ENCODE data around the gene SLU7.

SLU7 gene

DNA sequence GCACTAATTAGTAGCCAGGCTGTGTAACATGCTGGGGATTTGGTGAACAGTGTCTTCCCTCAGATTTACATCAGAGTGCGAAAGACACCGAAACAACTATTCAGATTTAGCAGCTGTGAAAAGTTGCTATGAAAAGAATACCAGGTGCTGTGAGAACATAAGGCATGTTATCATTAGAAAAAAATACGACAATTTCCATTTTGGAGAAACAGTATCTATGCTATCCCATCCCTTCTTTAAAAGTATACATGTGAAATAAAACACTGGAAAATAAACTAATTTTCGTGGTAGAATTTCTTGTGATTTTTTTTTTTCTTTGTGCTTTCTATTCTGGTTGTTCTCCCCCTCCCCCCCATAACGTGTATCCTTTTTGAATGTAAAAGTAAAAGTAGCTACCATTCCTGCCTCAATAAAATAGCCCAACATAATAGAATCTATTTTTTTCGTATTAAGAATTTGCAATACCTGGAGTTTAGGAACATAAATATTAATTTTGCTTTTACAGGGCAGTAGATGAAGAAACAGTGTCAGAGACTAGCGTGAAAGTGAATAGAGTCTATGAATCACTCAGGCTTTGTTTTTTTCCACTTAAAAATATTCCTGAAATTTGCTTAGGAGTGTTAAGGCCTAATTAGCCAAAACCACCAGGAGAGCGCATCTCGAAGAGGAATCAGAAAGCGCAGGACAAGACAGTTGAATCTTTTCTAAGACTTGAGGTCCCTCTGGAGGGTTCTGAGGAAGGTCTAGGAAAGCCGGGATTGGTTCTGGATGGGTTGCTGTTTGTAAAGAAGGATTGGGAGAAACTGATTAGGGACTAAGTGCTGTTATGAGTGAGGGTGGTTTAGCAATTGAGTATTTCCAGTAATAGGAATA lies 813 bp upstream of the SLU7 start:
- DNase-seq (ENCODE audit: low read depth in 3 of 3): no peak

DNA sequence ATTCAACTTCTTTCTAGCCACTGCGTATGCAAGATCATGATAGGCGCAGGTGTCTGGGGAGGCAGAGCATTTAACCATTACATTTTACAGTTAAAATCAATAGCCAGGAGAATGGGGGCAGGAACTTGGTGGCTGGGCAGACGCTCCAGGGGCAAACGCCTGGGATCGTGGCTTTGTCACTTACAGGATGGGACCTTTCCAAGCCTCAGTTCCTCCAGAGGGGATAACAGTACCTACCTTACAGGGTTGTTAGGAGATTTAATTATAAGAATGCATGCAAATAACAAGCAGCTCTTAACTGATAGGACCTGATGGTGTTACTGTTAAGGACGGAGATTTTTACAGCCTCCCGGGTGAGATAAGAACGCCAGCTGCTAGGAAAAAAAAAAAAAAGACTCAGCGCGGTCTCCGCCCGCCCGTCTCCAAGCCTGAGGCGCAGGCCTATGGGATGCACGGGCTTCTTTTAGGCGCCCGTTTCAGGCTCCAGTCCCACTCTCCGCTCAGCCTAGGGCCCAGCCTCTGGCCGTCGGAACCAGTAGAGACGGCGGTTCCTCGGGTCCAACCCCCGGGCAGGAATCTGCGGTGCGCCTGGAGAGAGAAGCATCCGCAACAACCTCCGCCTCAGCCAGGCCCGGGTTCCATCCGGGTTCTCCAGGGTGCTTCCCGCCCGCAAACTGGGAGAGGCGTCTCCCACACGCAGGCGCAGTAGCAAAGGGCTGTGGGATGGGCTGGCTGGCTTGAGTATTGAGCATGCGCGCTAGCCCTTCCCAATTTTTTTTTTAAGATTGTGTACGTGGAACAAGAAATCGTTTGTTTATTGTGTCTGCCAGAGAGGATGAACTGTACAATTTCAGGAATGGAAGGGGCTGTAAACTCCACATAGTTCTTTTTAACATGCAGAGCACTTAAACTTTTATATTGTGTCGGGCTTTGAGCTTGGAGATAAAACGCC lies 19.2 kb downstream of the SLU7 start, which contains the start of gene FAM200C:
Gene FAM200C, minus strand, starts transcription at position 653 of the 952 bp plus-strand sequence. CDS start 4,564 bp downstream, outside the sequence.
- DNase-seq (ENCODE audit: low read depth in 3 of 3): peak; percentile 26 to 39 (median 38)

DNA sequence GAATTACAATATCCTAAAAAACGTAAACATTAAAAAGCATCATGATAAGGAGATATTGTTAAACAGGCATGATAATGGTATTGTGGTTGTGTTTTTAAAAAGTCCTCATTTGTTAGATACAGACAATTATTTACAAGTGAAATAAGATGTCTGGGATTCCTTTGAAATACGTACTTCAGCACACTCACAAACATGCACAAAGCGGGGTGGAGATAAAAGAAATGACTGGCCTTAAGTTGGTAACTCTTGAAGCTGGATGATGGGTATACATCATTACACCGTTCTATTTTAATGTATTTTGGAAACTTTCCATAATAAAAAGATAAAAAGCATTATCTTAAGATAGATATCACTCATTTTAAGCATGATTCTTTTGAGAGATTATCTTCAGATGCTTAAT lies 20.1 kb downstream of the SLU7 start:
- DNase-seq (ENCODE audit: low read depth in 3 of 3): no peak

DNA sequence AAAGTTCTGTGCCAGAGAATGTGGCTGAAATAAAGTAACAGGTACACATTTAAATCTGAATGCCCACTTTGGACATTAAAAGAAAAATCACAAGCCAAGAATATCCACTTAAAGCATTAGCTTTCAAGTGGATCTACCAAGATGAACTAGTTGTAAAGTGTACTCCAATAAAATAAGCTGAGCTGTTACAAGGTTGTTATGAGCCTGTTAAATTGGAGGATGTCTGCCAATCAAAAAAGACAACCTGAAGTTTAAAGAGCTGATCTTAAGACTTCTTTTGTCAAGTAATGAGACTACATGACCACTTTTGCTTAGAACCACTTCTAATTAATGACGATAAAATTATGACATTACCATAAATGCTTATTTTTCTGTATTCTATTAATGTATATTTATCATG lies 21.4 kb downstream of the SLU7 start:
- no peak for DNase-seq (ENCODE audit: low read depth in 3 of 3)

DNA sequence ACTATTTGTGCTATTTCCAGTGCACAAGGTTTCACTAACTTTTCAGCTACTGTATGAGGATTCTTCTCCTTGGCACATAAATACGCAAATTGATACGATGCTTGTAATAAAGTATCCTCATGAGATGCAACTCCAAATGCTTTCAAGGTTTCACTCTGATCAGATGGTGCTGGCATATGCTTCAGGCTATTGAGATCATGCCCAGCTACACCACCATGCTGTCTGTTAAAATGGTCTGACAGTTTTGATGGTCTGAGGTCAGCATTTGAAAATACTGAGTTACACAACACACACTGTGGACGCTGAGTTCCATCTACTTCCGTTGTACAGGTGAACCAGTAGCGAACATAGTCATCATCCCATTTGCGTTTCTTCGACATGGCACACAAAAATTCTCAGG lies 23.8 kb downstream of the SLU7 start:
- DNase-seq (ENCODE audit: low read depth in 3 of 3): no peak

DNA sequence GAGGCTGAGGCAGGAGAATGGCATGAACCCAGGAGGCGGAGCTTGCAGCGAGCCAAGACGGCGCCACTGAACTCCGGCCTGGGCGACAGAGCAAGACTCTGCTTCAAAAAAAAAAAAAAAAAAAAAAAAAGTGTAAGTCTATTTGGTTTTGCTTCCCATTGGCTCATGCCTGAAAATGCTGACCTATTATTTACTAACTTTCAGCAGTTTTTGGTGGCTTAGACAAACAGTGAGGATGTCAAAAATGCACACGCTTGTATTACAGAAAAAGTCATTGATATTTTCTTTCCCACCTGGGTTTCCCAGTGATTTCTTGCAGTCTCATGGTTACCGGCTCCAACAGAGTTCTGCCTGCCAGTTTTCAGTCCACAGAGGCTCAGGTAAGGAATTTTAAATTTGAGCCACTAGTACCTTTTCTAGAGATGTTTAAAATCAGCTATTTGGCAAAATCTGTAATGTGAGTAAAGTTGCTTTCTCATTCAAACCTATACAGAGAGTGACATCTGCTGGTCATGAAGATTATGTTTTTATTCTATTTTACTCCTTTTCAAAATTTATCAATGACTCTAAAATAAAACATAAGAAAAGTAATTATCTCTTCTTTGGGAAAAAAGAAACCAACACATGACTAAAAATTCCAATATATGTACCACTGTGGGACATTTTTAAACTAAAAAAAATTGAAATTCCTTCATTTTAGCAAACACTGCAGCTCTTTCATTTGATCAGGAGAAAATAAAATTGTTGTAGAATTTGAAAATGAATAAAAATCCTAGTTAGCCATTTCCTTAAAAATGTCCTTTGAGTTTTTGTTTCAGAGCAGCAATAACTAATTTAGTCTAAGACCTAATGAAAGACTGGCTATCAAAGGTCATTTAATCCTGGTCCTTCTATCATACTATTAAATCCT lies 27.8 kb downstream of the SLU7 start:
- no peak for DNase-seq (ENCODE audit: low read depth in 3 of 3)

DNA sequence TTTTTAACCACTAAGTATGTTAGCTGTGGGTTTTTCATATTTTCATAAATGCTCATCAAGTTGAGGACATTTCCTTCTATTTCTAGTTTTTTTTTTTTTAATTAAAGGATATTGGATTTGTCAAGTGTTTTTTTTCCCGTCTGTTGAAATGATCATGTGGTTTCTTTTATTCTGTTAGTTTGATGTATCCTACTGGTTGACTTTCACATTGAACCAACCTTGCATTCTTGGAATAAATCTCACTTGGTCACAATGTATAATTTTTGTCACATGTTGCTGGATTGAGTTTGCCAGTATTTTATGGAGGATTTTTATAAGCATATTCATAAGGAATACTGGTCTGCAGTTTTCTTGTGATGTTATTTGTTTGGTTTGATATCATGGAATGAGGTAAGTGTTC lies 31.4 kb downstream of the SLU7 start:
- DNase-seq (ENCODE audit: low read depth in 3 of 3): no peak

DNA sequence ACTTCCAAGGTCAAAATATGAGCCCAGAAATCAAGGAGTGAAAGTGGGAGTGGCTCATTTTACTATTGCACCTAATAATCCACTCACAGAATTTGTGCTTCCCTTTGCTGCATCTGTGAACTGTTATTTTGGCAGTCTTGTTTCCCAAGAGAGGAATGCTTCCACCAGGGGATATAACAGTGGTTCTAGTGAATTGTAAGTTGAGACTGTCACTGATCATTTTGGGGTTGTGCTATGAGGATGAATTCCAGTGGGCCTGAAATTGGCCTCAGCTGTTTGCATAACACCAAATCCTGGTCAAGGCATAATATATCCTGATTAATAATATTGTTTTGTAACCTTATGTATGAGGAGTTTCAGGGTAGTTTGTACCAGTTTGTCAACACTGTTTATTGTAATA lies 33.4 kb downstream of the SLU7 start:
- no peak for DNase-seq (ENCODE audit: low read depth in 3 of 3)

DNA sequence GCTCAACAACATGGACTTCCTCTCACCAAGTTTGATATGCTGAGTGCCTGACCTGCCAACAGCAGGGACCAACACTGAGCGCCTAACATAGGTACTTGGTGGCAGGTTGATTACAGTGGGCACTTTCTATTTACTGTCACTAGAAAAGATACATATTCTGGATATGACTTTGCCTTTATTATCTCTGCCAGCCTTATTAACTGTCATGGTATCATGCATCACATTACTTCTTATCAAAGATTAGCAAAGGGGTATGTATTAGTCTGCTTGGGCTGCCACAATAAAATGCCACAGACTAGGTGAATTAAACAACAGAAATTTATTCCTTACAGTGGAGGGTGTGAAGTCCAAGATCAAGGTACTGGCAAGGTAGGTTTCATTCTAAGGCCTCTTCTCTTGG lies 34.2 kb downstream of the SLU7 start:
- DNase-seq (ENCODE audit: low read depth in 3 of 3): no peak

DNA sequence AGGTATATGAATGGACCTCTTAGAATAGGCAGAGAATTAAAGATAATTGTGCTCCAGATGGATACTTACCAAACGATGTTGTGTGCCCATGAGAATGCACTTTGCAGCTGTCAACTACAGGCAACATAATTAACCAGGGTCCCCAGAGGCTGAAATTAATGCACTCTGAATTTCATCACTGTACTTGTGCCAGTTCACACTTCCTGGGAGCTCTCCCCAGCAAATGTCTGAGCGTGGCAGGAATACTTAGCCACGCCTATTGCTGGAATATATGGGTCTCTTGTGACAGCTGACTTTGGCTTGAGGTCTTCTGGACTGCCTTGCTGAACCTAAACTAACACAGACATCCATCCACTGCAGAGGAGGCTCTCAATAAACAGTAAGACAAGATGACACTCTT lies 36.5 kb downstream of the SLU7 start:
- no peak for DNase-seq (ENCODE audit: low read depth in 3 of 3)

DNA sequence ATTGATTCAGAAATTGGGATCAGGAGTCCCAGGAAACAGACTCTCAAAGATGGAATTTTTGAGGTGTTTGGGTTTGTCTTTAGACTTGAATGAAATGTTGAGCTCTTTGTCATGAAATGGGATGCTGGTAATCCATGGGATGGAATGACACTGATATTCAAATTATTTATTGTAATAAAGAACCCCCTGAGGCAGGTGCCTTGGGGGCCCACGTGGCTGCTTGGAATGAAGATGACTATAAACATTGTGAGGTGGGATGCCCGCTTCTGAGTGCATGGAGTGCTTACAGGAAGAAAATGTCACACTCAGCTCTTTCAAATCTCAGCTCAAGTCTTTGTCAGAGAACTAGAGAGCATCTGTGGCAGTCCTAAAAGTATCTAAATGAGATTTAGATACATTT lies 38.8 kb downstream of the SLU7 start:
- DNase-seq (ENCODE audit: low read depth in 3 of 3): no peak

DNA sequence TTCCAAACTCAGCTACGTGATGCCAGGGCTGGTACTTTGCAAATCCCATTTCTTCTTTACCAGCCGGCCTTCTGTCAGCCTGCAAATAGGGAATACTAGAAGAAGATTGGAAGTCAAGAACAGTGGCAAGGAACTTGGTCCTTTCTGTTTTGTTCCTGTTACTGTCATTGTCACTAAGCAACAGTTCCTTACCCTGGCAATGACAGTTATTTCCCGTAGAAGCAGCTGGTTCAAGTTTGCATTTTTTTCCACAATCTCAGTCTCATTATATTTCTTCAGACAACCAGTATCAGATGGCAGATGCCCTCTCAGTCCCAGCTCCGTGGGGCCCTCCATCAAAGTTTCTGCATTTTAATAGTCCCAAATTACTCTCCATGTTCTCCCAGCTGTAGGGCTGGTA lies 39.4 kb downstream of the SLU7 start:
- no peak for DNase-seq (ENCODE audit: low read depth in 3 of 3)

DNA sequence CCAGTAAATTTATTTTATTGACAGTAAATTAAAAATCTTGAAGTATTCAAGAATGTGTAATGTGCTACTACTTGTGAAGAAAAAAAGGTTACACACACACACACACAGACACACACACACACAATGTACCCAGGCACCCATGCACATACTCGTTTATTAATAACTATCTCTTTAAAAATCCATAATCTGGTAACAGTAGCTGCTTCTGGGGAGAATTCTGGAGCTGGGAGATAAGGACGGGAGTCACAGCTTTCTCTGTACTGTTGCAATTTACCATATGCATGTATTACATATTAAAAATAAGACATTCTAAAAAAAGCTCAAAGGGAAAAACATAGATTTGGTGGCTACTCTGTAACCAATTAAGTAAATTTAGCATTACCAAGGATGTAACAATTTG lies 40.6 kb downstream of the SLU7 start:
- no peak for DNase-seq (ENCODE audit: low read depth in 3 of 3)

DNA sequence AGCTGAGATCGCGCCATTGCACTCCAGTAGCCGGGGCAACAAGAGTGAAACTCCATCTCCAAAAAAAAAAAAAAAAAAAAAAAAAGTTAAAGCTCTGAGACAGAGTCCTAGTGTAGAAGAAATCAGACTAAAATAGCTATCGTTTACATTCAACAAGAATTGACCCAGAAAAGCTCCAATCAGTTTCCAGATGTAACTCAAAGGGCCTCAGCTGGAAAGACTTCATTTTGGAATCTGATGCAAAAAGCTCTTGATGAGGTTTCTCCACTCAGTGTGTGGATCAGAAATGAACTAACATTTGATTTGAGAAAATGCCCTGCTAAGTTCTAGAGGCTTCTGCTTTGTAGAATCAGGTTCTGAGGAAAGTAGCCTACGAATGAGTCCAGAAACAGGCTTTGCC lies 41.2 kb downstream of the SLU7 start:
- no peak for DNase-seq (ENCODE audit: low read depth in 3 of 3)

DNA sequence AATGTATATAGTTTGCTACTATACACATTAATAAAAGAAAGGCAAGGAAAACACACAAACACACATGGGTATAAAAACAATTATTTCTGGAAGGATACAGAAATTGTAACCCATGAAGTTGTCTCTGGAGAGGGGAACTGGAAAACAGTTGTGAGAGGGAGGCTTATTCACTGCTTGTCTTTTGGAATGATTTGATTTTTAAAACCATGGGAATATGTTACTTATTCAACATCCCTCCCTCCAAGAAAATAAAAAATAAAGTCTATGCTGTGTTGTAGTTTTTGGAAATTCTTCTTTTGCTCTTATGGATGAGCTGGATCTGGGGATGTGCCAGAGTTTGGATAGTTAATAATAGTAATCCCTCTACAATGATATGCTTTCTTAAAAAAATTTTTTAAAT lies 42.5 kb downstream of the SLU7 start:
- DNase-seq (ENCODE audit: low read depth in 3 of 3): no peak

DNA sequence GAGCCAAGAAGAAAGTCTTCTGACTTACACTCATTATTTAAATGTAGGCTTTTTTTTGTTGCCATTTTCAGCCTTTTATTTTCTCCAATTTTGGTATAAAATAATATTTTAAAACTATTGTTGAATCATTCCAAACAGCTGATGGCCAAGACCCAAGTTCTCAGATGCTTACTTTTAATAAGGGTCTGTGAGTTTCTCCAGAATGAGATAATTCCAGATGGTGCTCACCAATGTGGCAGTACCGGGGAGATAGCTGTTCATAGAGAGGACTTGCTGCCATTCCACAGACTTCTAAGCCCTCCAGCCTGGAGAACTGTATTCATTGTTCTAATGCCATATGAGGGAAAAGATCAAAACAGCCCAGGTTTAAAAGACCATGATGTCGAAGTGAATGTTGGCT lies 43.2 kb downstream of the SLU7 start:
- no peak for DNase-seq (ENCODE audit: low read depth in 3 of 3)

DNA sequence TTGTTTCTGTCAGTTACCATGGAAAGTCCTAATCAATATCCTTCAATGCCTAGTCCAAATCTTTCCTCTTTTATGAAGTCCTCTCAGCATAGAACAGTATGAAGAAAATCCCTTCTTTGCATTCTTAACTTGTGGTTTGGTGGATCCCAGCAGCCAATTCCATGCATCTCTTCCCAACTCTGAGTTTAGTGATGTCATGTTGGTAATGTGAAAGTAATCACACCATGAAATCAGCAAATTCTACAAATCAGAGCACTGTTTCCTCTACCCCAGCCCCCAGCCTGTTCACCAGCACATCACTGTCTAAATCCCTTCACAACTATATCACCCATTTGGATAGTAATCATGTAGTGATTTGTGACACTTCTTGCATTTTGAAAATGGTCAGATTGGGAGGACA lies 43.7 kb downstream of the SLU7 start:
- DNase-seq (ENCODE audit: low read depth in 3 of 3): no peak

DNA sequence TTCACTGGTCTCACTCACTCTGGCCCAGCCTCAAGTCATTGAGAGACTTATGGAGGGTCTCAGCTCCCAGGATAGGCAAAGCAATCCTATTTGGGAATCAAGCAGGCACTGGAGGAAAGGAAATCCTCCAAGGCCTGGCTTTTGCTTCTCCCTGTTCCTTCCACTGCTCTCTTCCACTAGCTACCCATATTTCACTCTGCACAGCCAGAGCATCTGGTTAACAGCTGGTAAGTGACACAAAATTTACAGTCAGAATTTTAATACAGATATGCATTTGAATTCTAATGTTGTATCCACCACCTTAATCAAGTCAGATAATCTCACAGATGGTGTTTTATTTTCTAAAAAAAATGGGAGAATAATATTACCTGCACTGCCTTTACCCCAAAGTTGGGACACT lies 47.6 kb downstream of the SLU7 start:
- DNase-seq (ENCODE audit: low read depth in 3 of 3): no peak

DNA sequence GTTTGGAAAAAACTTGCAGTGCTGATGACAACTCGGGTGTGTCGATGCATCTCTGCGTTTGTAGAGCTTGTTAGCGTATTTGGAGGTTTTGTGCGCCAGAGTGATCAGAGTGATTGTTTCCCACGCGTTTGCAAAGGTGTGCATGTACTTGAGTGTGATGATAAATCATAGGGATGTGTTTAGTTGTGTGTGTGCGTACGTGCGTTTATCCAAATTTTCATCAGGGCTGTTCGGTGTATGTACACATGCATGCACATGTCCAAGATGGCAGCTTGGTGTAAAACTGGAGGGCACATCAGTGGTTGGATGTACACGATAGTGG lies 48.2 kb downstream of the SLU7 start:
- no peak for DNase-seq (ENCODE audit: low read depth in 3 of 3)

DNA sequence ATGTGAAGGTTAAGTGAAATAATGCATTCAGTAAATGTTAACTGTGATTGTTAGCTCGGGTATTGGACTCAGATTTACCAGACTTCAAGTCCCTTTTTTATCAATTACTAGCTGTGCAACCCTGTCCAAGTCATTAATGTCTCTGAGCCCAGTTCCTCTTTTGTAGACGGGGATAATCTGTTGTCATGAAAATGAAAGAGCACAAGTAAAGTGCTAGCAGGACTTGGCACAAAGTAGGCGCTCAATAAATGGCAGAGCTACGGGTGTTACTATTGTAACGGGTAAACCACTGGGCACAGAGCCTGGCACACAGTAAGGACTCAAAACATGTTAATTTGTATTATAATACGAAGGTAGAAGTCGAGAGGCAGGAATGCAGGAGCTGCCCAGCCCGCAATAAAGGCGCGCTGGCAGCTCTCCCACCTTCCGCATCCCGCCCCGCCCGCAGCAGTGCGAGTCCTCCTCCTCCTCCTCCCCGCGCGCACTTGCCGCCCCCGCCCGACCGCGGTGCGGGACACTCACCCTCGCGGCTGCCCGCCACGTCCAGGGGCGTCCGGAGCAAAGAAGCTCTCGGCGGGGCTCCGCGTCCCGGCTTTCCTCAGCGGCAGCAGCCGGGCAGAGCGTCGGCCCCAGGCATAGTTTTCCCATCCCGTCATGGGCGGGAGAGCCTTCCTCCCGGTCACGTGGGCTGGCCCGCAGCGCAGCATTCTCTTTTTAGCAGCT lies 48.7 kb downstream of the SLU7 start, which contains the start of gene C1QTNF2:
Gene C1QTNF2, minus strand, starts transcription at position 637 of the 723 bp plus-strand sequence. CDS start 15,615 bp downstream, outside the sequence.
- no peak for DNase-seq (ENCODE audit: low read depth in 3 of 3)

DNA sequence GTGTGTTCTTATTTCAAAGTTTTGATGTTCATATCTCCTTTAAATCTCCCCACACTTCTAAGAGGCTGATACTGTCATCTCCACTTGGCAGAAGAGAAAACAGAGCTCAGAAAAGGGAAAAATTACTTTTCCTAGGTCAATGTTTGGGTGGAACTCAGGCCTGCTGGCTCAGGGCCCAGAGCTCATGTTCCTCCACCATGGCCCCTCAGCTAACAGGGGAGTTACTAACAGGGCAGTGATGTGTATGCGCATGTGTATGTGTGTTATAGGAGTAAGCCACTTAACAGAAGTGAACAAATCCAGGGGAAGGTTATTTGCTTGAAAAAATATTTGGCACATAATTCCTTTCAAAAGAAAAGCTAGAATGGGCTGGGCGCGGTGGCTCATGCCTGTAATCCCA lies 51.0 kb downstream of the SLU7 start:
- no peak for DNase-seq (ENCODE audit: low read depth in 3 of 3)

All from stimulated activated CD4-positive, alpha-beta T cell treated with anti-CD3 and anti-CD28 coated beads, TNF-alpha, amount 100 ng/mL, for 4 hours (primary cell).